Glutamatergic neuron (in vitro differentiated cells): Measurements from ENCODE around the gene PLEKHN1. TPM values are rescaled to one million over a fixed set of nuclear protein-coding genes. Genes with fewer than 3 reads are reported as not detected.

Experiments used
- DNase-seq: peaks from one replicate; pipeline ENCODE4 v3.0.0; 2022
- H3K27ac Mint-ChIP-seq: one replicate; pipeline ENCODE4 v1.8.0; 2020; ENCODE audit warnings: mild to moderate bottlenecking, mixed read lengths, inconsistent platforms; ENCODE audit not compliant: unreplicated experiment
- H3K27me3 Mint-ChIP-seq: one replicate; pipeline ENCODE4 v1.8.0; 2020; ENCODE audit warnings: mild to moderate bottlenecking, moderate library complexity, mixed read lengths, inconsistent platforms; ENCODE audit not compliant: unreplicated experiment
- H3K36me3 Mint-ChIP-seq: one replicate; pipeline ENCODE4 v1.8.0; 2020; ENCODE audit warnings: mild to moderate bottlenecking, mixed read lengths, inconsistent platforms; ENCODE audit not compliant: unreplicated experiment
- H3K4me1 Mint-ChIP-seq: one replicate; pipeline ENCODE4 v1.8.0; 2020; ENCODE audit warnings: mild to moderate bottlenecking, low read depth, mixed read lengths, inconsistent platforms; ENCODE audit not compliant: unreplicated experiment
- H3K4me3 Mint-ChIP-seq: one replicate; pipeline ENCODE4 v1.8.0; 2020; ENCODE audit warnings: mild to moderate bottlenecking, mixed read lengths, inconsistent platforms; ENCODE audit not compliant: unreplicated experiment
- H3K9me3 Mint-ChIP-seq: one replicate; pipeline ENCODE4 v1.8.0; 2020; ENCODE audit warnings: mild to moderate bottlenecking, moderate library complexity, mixed read lengths, inconsistent platforms; ENCODE audit not compliant: unreplicated experiment
- total RNA-seq: library from RNA; stranded (reverse); fragmentation: NEBNext Ultra II Directional; extraction: Animal tissue kit (Norgen Biotek cat#: 25700); gene quantifications from one replicate; pipeline ENCODE4 v1.2.1, GENCODE V29; 2021; ENCODE audit not compliant: unreplicated experiment
- TF ChIP-seq, protein P1 (sequence below): fragments of 200-600 bp; sonication (generic); IDR thresholded peaks from one replicate; pipeline ENCODE4 v1.5.0; 2021; ENCODE audit not compliant: partially characterized antibody, unreplicated experiment

The PLEKHN1 gene
- total RNA-seq, 1 donor from 2014 or later: 0.29 TPM

DNA sequence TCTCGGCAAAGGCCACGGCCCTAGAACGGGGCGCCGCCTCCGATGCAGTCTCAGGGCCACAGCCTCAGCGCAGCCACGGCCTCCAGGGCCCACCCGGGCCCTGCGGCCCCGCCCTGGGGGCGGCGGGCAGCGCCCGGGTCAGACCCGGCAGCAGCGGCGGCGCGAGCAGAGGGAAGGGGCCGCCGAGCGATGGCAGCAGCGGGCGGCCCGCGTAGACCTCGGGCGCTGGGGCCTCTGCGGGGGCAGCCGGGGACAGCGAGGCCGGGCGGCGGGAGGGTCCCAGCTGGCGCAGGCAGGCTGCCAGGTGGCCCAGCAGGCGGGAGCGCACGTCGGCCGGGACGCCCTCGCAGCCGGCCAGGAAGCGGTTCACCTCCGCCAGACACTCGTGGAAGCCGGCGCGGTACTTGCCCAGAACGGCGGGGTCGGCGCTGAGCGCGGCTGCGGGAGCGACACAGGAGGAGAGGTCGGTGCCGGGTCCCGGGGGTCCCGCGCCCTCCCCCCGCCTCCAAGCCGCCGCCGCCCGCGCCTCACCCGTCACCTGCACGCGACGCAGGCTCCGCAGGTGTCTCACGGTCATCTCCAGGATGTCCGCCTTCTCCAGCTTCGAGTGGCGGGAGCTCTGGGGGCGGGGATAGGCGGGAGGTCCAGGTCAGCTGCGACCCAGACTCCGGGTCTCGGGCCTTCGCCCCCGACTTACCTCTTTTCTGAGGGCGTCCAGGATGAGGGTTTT lies 32.9 kb downstream of the PLEKHN1 start:
- H3K4me3 Mint-ChIP-seq: peak overlapping the region; percentile 72
- H3K27ac Mint-ChIP-seq: peak overlapping the region; percentile 55
- H3K9me3 Mint-ChIP-seq: peaks cover 15% of the 10 kb centered on the region
- peak; percentile 57 for DNase-seq
- peaks cover 15% of the 10 kb centered on the region for H3K27me3 Mint-ChIP-seq
- TF ChIP-seq, protein P1, sequence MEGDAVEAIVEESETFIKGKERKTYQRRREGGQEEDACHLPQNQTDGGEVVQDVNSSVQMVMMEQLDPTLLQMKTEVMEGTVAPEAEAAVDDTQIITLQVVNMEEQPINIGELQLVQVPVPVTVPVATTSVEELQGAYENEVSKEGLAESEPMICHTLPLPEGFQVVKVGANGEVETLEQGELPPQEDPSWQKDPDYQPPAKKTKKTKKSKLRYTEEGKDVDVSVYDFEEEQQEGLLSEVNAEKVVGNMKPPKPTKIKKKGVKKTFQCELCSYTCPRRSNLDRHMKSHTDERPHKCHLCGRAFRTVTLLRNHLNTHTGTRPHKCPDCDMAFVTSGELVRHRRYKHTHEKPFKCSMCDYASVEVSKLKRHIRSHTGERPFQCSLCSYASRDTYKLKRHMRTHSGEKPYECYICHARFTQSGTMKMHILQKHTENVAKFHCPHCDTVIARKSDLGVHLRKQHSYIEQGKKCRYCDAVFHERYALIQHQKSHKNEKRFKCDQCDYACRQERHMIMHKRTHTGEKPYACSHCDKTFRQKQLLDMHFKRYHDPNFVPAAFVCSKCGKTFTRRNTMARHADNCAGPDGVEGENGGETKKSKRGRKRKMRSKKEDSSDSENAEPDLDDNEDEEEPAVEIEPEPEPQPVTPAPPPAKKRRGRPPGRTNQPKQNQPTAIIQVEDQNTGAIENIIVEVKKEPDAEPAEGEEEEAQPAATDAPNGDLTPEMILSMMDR: no peak
- H3K36me3 Mint-ChIP-seq: no peaks in the 10 kb centered on the region
- peaks cover 7% of the 10 kb centered on the region for H3K4me1 Mint-ChIP-seq

DNA sequence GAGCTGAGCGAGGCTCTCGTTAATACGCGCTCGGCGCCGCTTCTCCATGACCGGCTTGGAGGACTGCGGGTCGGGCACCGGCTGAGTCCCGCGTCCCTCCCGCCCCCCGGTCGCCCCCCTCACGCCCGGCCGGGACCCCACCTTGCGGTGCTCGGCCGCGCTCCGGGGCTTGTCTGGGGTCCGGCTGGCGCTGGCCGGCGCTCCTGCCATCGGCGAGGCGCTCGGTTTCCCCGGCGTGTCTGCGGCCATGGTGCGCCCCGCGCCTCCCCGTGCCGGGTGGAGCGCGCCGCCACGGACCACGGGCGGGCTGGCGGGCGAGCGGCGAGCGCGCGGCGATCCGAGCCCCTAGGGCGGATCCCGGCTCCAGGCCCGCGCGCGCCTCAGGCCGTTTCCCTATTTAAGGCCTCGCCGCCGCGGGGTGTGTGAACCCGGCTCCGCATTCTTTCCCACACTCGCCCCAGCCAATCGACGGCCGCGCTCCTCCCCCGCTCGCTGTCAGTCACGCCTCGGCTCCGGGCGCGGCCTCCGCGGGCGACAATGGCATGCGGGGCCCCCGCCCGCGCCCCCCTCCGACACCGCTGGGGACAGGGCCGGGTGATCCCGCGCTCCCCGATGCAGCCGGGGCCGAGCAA lies 33.6 kb downstream of the PLEKHN1 start, which contains the start of gene HES4:
TSS of gene HES4 (minus strand) at position 373 of the 632 bp plus-strand sequence. CDS start at position 249, 124 bp downstream.
- Mint-ChIP-seq H3K36me3 (no peaks in the 10 kb centered on the region), H3K4me3 (peak within 1 kb of the TSS; percentile 91), H3K4me1 (peaks cover 12% of the 10 kb centered on the region), H3K27me3 (peaks cover 19% of the 10 kb centered on the region), H3K27ac (peak within 1 kb of the TSS; percentile 95), H3K9me3 (peaks cover 12% of the 10 kb centered on the region)
- DNase-seq: peak; percentile 92
- TF ChIP-seq, protein P1: no peak

DNA sequence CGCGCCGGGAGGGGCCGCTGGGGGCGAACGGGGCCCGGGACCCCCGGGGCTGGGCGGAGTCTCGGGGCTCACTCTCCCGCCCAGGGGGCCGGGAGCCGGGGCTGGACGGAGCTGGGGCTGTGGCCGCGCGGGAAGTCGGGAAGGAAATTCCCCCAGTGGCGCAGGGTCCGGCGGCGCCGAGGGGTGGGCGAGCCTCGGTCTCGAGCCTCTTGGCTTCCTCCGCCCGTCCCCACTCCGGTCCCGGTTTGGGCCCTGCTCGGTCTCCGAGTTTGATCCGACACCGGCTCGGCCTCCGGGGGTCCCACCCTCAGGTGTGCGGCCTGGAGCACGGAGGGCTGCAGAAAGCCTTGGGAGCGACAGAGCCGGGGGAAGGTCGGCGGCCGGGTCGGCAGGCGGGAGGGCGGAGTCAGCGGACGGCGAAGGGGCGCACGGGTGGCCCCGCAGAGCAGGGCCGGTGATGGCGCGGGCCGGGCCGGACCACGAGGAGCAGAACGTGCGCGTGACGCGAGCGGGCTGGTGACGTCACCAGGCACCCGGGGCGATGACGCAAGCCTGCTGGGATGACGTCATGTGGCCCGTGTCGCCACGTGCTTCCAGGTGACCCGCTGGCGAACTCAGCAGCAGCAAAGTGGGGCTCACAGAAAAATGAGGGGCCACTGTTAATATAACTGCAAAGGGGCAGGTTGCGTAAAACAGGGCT lies 34.2 kb downstream of the PLEKHN1 start:
- H3K9me3 Mint-ChIP-seq: peaks cover 9% of the 10 kb centered on the region
- H3K27me3 Mint-ChIP-seq: peaks cover 18% of the 10 kb centered on the region
- DNase-seq: peak; percentile 90
- peaks cover 17% of the 10 kb centered on the region for H3K4me1 Mint-ChIP-seq
- peak overlapping the region; percentile 95 for H3K27ac Mint-ChIP-seq
- H3K4me3 Mint-ChIP-seq: peak overlapping the region; percentile 91
- TF ChIP-seq, protein P1: no peak
- no peaks in the 10 kb centered on the region for H3K36me3 Mint-ChIP-seq

DNA sequence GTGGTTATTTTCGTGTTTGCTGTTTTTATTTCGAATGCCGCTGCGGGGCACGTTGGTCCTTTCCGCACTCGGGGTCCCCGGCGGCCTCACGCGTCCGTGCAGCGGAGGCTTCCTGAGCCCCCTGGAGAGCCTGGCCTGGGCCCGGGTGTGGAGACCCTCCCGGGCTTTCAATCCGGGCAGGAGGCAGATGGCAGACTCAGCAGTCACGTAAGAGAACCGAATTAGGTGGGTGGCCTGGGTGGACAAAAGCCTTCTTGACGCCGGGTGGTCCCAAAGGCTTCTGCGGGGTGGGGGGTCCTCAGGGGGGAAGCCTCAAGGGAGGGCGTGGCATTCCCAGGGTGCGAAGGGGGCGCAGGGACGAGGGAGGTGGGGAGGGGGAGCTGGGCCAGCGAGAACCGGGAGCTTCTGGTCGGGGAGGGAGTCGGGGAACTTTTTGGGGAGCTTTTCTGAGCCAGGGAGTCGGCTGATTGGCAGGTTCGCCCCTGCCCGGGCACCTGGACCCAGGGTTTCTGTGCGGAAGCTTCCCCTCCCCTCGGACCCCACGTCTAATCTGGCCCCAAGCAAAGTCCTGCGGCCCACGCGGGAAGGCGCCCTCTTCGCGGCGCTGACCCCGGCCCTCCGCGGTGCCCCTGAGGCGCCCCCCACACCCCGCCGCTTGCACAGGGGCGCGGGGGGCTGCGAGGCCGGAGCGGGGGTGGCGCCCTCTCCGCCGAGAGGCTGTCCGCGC lies 34.9 kb downstream of the PLEKHN1 start:
- Mint-ChIP-seq H3K4me3 (peak overlapping the region; percentile 91), H3K27ac (peak overlapping the region; percentile 95), H3K9me3 (peaks cover 7% of the 10 kb centered on the region), H3K4me1 (peaks cover 15% of the 10 kb centered on the region), H3K27me3 (peaks cover 15% of the 10 kb centered on the region), H3K36me3 (no peaks in the 10 kb centered on the region)
- DNase-seq: peak; percentile 58
- TF ChIP-seq, protein P1: no peak
